H1 (cell line): Measurements from ENCODE around the gene RABEP1. TPM values are rescaled to one million over a fixed set of nuclear protein-coding genes. Genes with fewer than 3 reads are reported as not detected.

ENCODE experiments used
- CTCF ChIA-PET: fragments of 300-600 bp; sonication (Branson Sonifier 250); formaldehyde crosslinking; loops from one replicate; lab custom pipeline; 2021; ENCODE audit not compliant: partially characterized antibody; lab: Charles Lee
- POLR2A ChIA-PET: fragments of 300-600 bp; sonication (Branson Sonifier 250); formaldehyde crosslinking; loops from one replicate; lab custom pipeline; 2021; ENCODE audit warnings: inconsistent platforms; ENCODE audit not compliant: partially characterized antibody; lab: Charles Lee
- DNase-seq, 2 experiments: peaks; one replicate each; pipeline versions ENCODE4 v3.0.0 to v3.0.0-alpha.2; 2010 to 2022; ENCODE audit warnings: low spot score in 2 of 2, low read depth in 1 of 2, mixed read lengths in 1 of 2
- FAIRE-seq: peaks from 2 replicates; lab custom pipeline; 2011; peaks lifted over from hg19 to GRCh38; lab: Jason Lieb, UNC
- H2AFZ ChIP-seq: 2 replicates; pipeline ENCODE4 v1.8.1; 2012; ENCODE audit warnings: low read length, inconsistent platforms
- H2AK5ac ChIP-seq: 2 replicates; pipeline ENCODE4 v1.6.1; 2013; ENCODE audit warnings: low read depth, low read length
- H2BK120ac ChIP-seq: replicated peaks from 2 replicates; pipeline ENCODE3; 2013; ENCODE audit warnings: low read depth, low read length, inconsistent platforms
- H2BK12ac ChIP-seq: 2 replicates; pipeline ENCODE4 v1.6.1; 2013; ENCODE audit warnings: low read depth, low read length
- H2BK15ac ChIP-seq: 2 replicates; pipeline ENCODE4 v1.6.1; 2013; ENCODE audit warnings: low read length
- H2BK20ac ChIP-seq: 2 replicates; pipeline ENCODE4 v1.6.1; 2013; ENCODE audit warnings: low read length
- H2BK5ac ChIP-seq: 2 replicates; pipeline ENCODE4 v1.6.1; 2013; ENCODE audit warnings: low read depth, low read length
- H3K14ac ChIP-seq: 2 replicates; pipeline ENCODE4 v1.6.1; 2013; ENCODE audit warnings: inconsistent platforms; ENCODE audit not compliant: insufficient read length
- H3K18ac ChIP-seq: 2 replicates; pipeline ENCODE4 v1.6.1; 2013; ENCODE audit warnings: low read length; ENCODE audit errors: extremely low read depth
- H3K23ac ChIP-seq: 2 replicates; pipeline ENCODE4 v1.6.1; 2013; ENCODE audit warnings: inconsistent platforms; ENCODE audit not compliant: insufficient read length
- H3K23me2 ChIP-seq: 2 replicates; pipeline ENCODE4 v1.6.1; 2013; ENCODE audit warnings: low read depth, low read length
- H3K27ac ChIP-seq: 2 replicates; pipeline ENCODE4 v1.6.1; 2011; ENCODE audit warnings: low read depth, low read length, inconsistent platforms
- H3K27me3 ChIP-seq, 4 experiments: replicated peaks in 1 of 4; 1 replicate in 1 of 4; 2 replicates in 3 of 4; pipeline versions ENCODE4 v1.6.1 to v1.8.1; 2011 to 2013; ENCODE audit warnings: low read length in 3 of 4, mild to moderate bottlenecking in 3 of 4, inconsistent platforms in 2 of 4, mixed read lengths in 2 of 4, moderate library complexity in 1 of 4; ENCODE audit not compliant: control insufficient read depth in 3 of 4, insufficient read depth in 3 of 4; ENCODE audit errors: extremely low read depth in 1 of 4
- H3K36me3 ChIP-seq, 4 experiments: 2 replicates each; pipeline versions ENCODE4 v1.6.1 to v1.8.1; 2011 to 2013; ENCODE audit warnings: mild to moderate bottlenecking in 4 of 4, low read length in 3 of 4, moderate library complexity in 2 of 4, control low read depth in 1 of 4, inconsistent platforms in 1 of 4; ENCODE audit not compliant: insufficient read depth in 4 of 4, control insufficient read depth in 2 of 4
- H3K4ac ChIP-seq: replicated peaks from 2 replicates; pipeline ENCODE3; 2013; ENCODE audit warnings: low read length, low read depth, mixed read lengths, inconsistent platforms; ENCODE audit not compliant: insufficient read length
- H3K4me1 ChIP-seq, 4 experiments: replicated peaks in 1 of 4; 1 replicate in 1 of 4; 2 replicates in 3 of 4; pipeline versions ENCODE4 v1.6.1 to v1.8.1; 2011 to 2013; ENCODE audit warnings: low read length in 3 of 4, inconsistent platforms in 2 of 4, mixed read lengths in 1 of 4; ENCODE audit not compliant: insufficient read depth in 4 of 4, control insufficient read depth in 3 of 4
- H3K4me2 ChIP-seq, 2 experiments: 2 replicates each; pipeline versions ENCODE4 v1.6.1 to v1.8.1; 2011 to 2013; ENCODE audit warnings: low read depth in 2 of 2, low read length in 2 of 2, control low read depth in 1 of 2, inconsistent platforms in 1 of 2, mild to moderate bottlenecking in 1 of 2; ENCODE audit not compliant: insufficient read depth in 1 of 2
- H3K4me3 ChIP-seq, 4 experiments: fragments of 200-600, 300-600 bp in 1 of 4; sonication (generic), shearing (Covaris generic), sonication (Bioruptor Twin) in 1 of 4; 2 replicates each; pipeline versions ENCODE4 v1.5.1 to v1.8.1; 2011 to 2016; ENCODE audit warnings: low read length in 4 of 4, low read depth in 3 of 4, control low read depth in 2 of 4, inconsistent platforms in 2 of 4, mild to moderate bottlenecking in 2 of 4, mixed read lengths in 1 of 4, moderate library complexity in 1 of 4; ENCODE audit not compliant: insufficient read depth in 2 of 4; ENCODE audit errors: extremely low read depth in 1 of 4
- H3K56ac ChIP-seq: replicated peaks from 2 replicates; pipeline ENCODE3; 2013; ENCODE audit warnings: low read depth, mild to moderate bottlenecking, mixed read lengths, low read length, inconsistent platforms; ENCODE audit not compliant: insufficient read length
- H3K79me1 ChIP-seq: 2 replicates; pipeline ENCODE4 v1.6.1; 2013; ENCODE audit warnings: low read depth, low read length, control low read depth
- H3K79me2 ChIP-seq, 2 experiments: 2 replicates each; pipeline versions ENCODE4 v1.6.1 to v1.8.1; 2012 to 2013; ENCODE audit warnings: low read length in 2 of 2, mild to moderate bottlenecking in 2 of 2, inconsistent platforms in 1 of 2; ENCODE audit not compliant: insufficient read depth in 2 of 2, control insufficient read depth in 1 of 2
- H3K9ac ChIP-seq, 4 experiments: replicated peaks in 1 of 4; 1 replicate in 1 of 4; 2 replicates in 3 of 4; pipeline versions ENCODE4 v1.6.1 to v1.8.1; 2011 to 2013; ENCODE audit warnings: low read depth in 3 of 4, low read length in 3 of 4, control low read depth in 2 of 4, mild to moderate bottlenecking in 2 of 4, moderate library complexity in 2 of 4, inconsistent platforms in 1 of 4; ENCODE audit errors: extremely low read depth in 1 of 4
- H3K9me3 ChIP-seq, 2 experiments: 2 replicates each; pipeline versions ENCODE4 v1.6.1 to v1.8.1; 2012 to 2013; ENCODE audit warnings: mild to moderate bottlenecking in 2 of 2, moderate library complexity in 2 of 2, control low read depth in 1 of 2, inconsistent platforms in 1 of 2, low read depth in 1 of 2, low read length in 1 of 2, mixed read lengths in 1 of 2; ENCODE audit not compliant: insufficient read depth in 2 of 2
- H4K20me1 ChIP-seq, 2 experiments: replicated peaks in 1 of 2; 2 replicates each; pipeline versions ENCODE3 to v1.8.1; 2011 to 2013; ENCODE audit warnings: inconsistent platforms in 2 of 2, low read length in 2 of 2, mild to moderate bottlenecking in 1 of 2; ENCODE audit not compliant: insufficient read depth in 2 of 2, control insufficient read depth in 1 of 2
- H4K5ac ChIP-seq: 2 replicates; pipeline ENCODE4 v1.6.1; 2013; ENCODE audit warnings: low read length, low read depth, mixed read lengths, inconsistent platforms; ENCODE audit not compliant: insufficient read length
- H4K8ac ChIP-seq: 2 replicates; pipeline ENCODE4 v1.8.0; 2013; ENCODE audit warnings: mild to moderate bottlenecking, moderate library complexity, low read length, inconsistent platforms; ENCODE audit not compliant: insufficient read depth; ENCODE audit errors: extremely low read depth
- H4K91ac ChIP-seq: replicated peaks from 2 replicates; pipeline ENCODE3; 2013; ENCODE audit warnings: low read length, mixed read lengths, inconsistent platforms; ENCODE audit not compliant: insufficient read length
- ASH2L ChIP-seq: fragments of 200-600, 300-600 bp; sonication (generic); IDR thresholded peaks from one replicate; pipeline ENCODE4 v1.7.1; 2017; ENCODE audit warnings: low read length
- ATF2 ChIP-seq: IDR thresholded peaks from 2 replicates; pipeline ENCODE4 v1.6.1; 2012; ENCODE audit warnings: low read length, inconsistent platforms
- CBX5 ChIP-seq: fragments of 300-800, 300-1000 bp; sonication (generic); IDR thresholded peaks from 2 replicates; pipeline ENCODE4 v1.7.1; 2016; ENCODE audit warnings: antibody characterized with exemption, low read length, low read depth
- FOSL1 ChIP-seq: IDR thresholded peaks from 2 replicates; pipeline ENCODE4 v1.6.1; 2011; ENCODE audit warnings: mild to moderate bottlenecking, low read depth, low read length, moderate library complexity; ENCODE audit not compliant: insufficient read depth
- HDAC2 ChIP-seq, 2 experiments: fragments of 300-600 bp in 1 of 2; sonication (generic) in 1 of 2; IDR thresholded peaks; 2 replicates each; pipeline ENCODE4 v1.6.1; 2011 to 2012; ENCODE audit warnings: low read depth in 2 of 2, low read length in 2 of 2, mild to moderate bottlenecking in 2 of 2, moderate library complexity in 2 of 2, borderline replicate concordance in 1 of 2, inconsistent platforms in 1 of 2
- JUN ChIP-seq: IDR thresholded peaks from 2 replicates; pipeline ENCODE4 v1.6.1; 2011; ENCODE audit warnings: low read depth, mild to moderate bottlenecking, improper control_type of control experiment, low read length
- KDM1A ChIP-seq: fragments of 200-600, 300-600 bp; sonication (generic); IDR thresholded peaks from 2 replicates; pipeline ENCODE4 v1.7.1; 2016; ENCODE audit warnings: mild to moderate bottlenecking, low read length, borderline replicate concordance
- KDM4A ChIP-seq: IDR thresholded peaks from one replicate; pipeline ENCODE4 v1.7.1; 2012; ENCODE audit warnings: low read depth, mild to moderate bottlenecking, moderate library complexity, low read length, inconsistent platforms; ENCODE audit not compliant: severe bottlenecking
- SIN3A ChIP-seq, 2 experiments: IDR thresholded peaks in 1 of 2; conservative IDR thresholded peaks in 1 of 2; 2 replicates each; pipeline ENCODE4 v1.6.1; 2011 to 2012; ENCODE audit warnings: low read length in 2 of 2, improper control_type of control experiment in 1 of 2, low read depth in 1 of 2, mild to moderate bottlenecking in 1 of 2
- SIRT6 ChIP-seq: IDR thresholded peaks from one replicate; pipeline ENCODE4 v1.7.1; 2012; ENCODE audit warnings: low read length, inconsistent platforms
- SIX5 ChIP-seq: IDR thresholded peaks from 2 replicates; pipeline ENCODE4 v1.6.1; 2011; ENCODE audit warnings: mild to moderate bottlenecking, low read depth, low read length
- SP2 ChIP-seq: IDR thresholded peaks from 2 replicates; pipeline ENCODE4 v1.6.1; 2012; ENCODE audit warnings: mild to moderate bottlenecking, low read length, inconsistent platforms
- WGBS, 2 experiments: shearing (Covaris generic) in 1 of 2; methylation state at CpG; one replicate each; pipeline versions ENCODE4 v1.1.6 to v1.1.7; 2013 to 2015; ENCODE audit warnings: low lambda C conversion rate in 2 of 2, mixed read lengths in 2 of 2, inconsistent platforms in 1 of 2, low coverage in 1 of 2, missing lambda C conversion rate in 1 of 2; ENCODE audit not compliant: insufficient replicate concordance in 2 of 2, insufficient coverage in 1 of 2, insufficient read length in 1 of 2; ENCODE audit errors: extremely low coverage in 1 of 2, missing lambda C conversion rate in 1 of 2; 5-methylcytosine and 5-hydroxymethylcytosine counted together
- polyA plus RNA-seq, 7 experiments: library from polyadenylated mRNA; depleted of rRNA in 3 of 7; stranded (reverse) in 5 of 7; unstranded in 2 of 7; fragments of >200 nt in 5 of 7; fragments of 200-250 nt in 2 of 7; gene quantifications; 1 replicate in 5 of 7; 2 replicates in 1 of 7; 4 replicates in 1 of 7; pipeline versions ENCODE4 v1.2.1 to v1.2.3, GENCODE V29; 2011 to 2013; ENCODE audit warnings: missing spikeins in 2 of 7, mixed read lengths in 2 of 7
- total RNA-seq: library from RNA; stranded (reverse); fragmentation: NEBNext Ultra II Directional; extraction: Animal tissue kit (Norgen Biotek cat#: 25700); gene quantifications from 2 replicates; pipeline ENCODE4 v1.2.1, GENCODE V29; 2021

RABEP1 gene
- total and polyA plus RNA-seq, 2 of the 8 experiments (the other 6 are each of a cell fraction or from before 2014, with no cell fraction given), result 8.5 to 52.3 TPM

GRCh38 chr17:5373112-5373511, 91.0 kb downstream of the RABEP1 start:
- Histone ChIP-seq H2BK12ac (no peak overlapping the region), H3K18ac (no peak overlapping the region), H2BK15ac (no peak overlapping the region), H3K79me1 (no peaks in the 10 kb centered on the region), H2BK20ac (no peak overlapping the region), H3K27ac (no peak overlapping the region), H4K5ac (no peak overlapping the region), H4K8ac (no peak overlapping the region), H3K4me2 (no peak overlapping the region), H2AK5ac (no peak overlapping the region), H3K36me3 (peaks cover 6 to 53% (median 23%) of the 10 kb centered on the region in 4 experiments), H3K9me3 (no peaks in the 10 kb centered on the region), H3K27me3 (no peaks in the 10 kb centered on the region), H3K9ac (peak overlapping the region in 1 of 4 experiments; percentile 45; a peak in 1 of 7 replicates), H4K20me1 (no peaks in the 10 kb centered on the region), H3K4ac (no peak overlapping the region), H3K14ac (no peak overlapping the region), H3K23ac (no peak overlapping the region), H2AFZ (no peak overlapping the region), H4K91ac (no peak overlapping the region), H3K56ac (no peak overlapping the region), H3K4me3 (no peak overlapping the region), H2BK120ac (no peak overlapping the region), H3K23me2 (no peaks in the 10 kb centered on the region; the same call in 1 of the 2 replicates), H3K4me1 (no peaks in the 10 kb centered on the region), H3K79me2 (no peaks in the 10 kb centered on the region), H2BK5ac (no peak overlapping the region)
- DNase-seq, result no peak
- WGBS, 2 experiments, result 91% methylated on average over 6 of the region's 6 CpGs; no CpG with 5 or more reads in 1 of the 2 experiments
- POLR2A ChIA-PET, result interaction anchor here (0.7 to 1.1 kb wide), 2 partner anchors 60 to 181 kb away, joined by 3 read pairs; no protein-coding TSS in a partner anchor
- CTCF ChIA-PET, result interaction anchor here (0.6 to 1.0 kb wide), 2 partner anchors 86 to 126 kb away, joined by 3 read pairs; no protein-coding TSS in a partner anchor
- no peak for FAIRE-seq
- no peak for TF ChIP-seq HDAC2 (IDR thresholded peaks at IDR 0.05; ENCODE audit: borderline replicate concordance in 1 of 2, low read depth in 2 of 2, low read length in 2 of 2)
- TF ChIP-seq SIRT6, result no peak
- TF ChIP-seq CBX5, result no peak
- no peak for TF ChIP-seq FOSL1
- no peak for TF ChIP-seq SIN3A (conservative IDR thresholded peaks at IDR 0.05 in 1 of 2, IDR thresholded peaks at IDR 0.05 in 1 of 2; ENCODE audit: low read depth in 1 of 2, low read length in 2 of 2)
- TF ChIP-seq KDM1A, result no peak
- TF ChIP-seq JUN, result no peak
- no peak for TF ChIP-seq SIX5
- no peak for TF ChIP-seq ATF2
- no peak for TF ChIP-seq SP2
- TF ChIP-seq KDM4A, result no peak
- TF ChIP-seq ASH2L, result no peak
